ENCODE results near the gene IFNGR2.
"Not testable (repeated sequence)": the region's sequence is repeated elsewhere in the genome, so short reads cannot be mapped to it uniquely, and the experiment has no call there.

IFNGR2 gene

GRCh38 chr21:33377221-33377920 is 25.8 kb upstream of the IFNGR2 start:
- DNase-seq: peak in 1 of 2 experiments; percentile 20

- no peak for DNase-seq
Observed at GRCh38 chr21:33378081-33378480, 25.1 kb upstream of the IFNGR2 start.

GRCh38 chr21:33379934-33380333 is 23.3 kb upstream of the IFNGR2 start:
- not testable (repeated sequence) for DNase-seq

GRCh38 chr21:33380483-33380998 is 22.7 kb upstream of the IFNGR2 start:
- no peak for DNase-seq

GRCh38 chr21:33381381-33381780 is 21.8 kb upstream of the IFNGR2 start:
- DNase-seq: not testable (repeated sequence)

- DNase-seq: no peak
Observed at GRCh38 chr21:33383056-33383888, 19.9 kb upstream of the IFNGR2 start.

GRCh38 chr21:33384841-33385331 is 18.3 kb upstream of the IFNGR2 start:
- no peak for DNase-seq

GRCh38 chr21:33386222-33386784 is 16.9 kb upstream of the IFNGR2 start:
- DNase-seq: no peak

- no peak for DNase-seq
Observed at GRCh38 chr21:33387294-33387693, 15.9 kb upstream of the IFNGR2 start.

- DNase-seq: no peak
Observed at GRCh38 chr21:33388188-33388587, 15.0 kb upstream of the IFNGR2 start.

- no peak for DNase-seq
Observed at GRCh38 chr21:33390479-33390878, 12.7 kb upstream of the IFNGR2 start.

- DNase-seq: no peak
Observed at GRCh38 chr21:33391656-33392055, 11.6 kb upstream of the IFNGR2 start.

- DNase-seq: no peak
Observed at GRCh38 chr21:33392284-33392985, 10.8 kb upstream of the IFNGR2 start.

- no peak for DNase-seq
Observed at GRCh38 chr21:33393348-33393747, 9.9 kb upstream of the IFNGR2 start.

GRCh38 chr21:33394260-33394659 is 9.0 kb upstream of the IFNGR2 start:
- no peak for DNase-seq

- no peak for DNase-seq
Observed at GRCh38 chr21:33395891-33396331, 7.3 kb upstream of the IFNGR2 start.

GRCh38 chr21:33396436-33396835 is 6.8 kb upstream of the IFNGR2 start:
- DNase-seq: no peak

GRCh38 chr21:33396951-33397350 is 6.3 kb upstream of the IFNGR2 start:
- DNase-seq: no peak

- no peak for DNase-seq
Observed at GRCh38 chr21:33397717-33398116, 5.5 kb upstream of the IFNGR2 start.

GRCh38 chr21:33398361-33398760 is 4.9 kb upstream of the IFNGR2 start:
- DNase-seq: no peak

- DNase-seq: no peak
Observed at GRCh38 chr21:33401630-33401992, 1.6 kb upstream of the IFNGR2 start.

Measured in NCI-H526 (cell line).